Sigmoid colon (tissue), 7 donors: ENCODE data around the gene UNC13C. TPM values are rescaled to one million over a fixed set of nuclear protein-coding genes. Genes with fewer than 3 reads are reported as not detected.

Experiments used
- polyA plus RNA-seq, 3 donors: library from polyadenylated mRNA; stranded (reverse); fragments of 200-250 nt; gene quantifications; one replicate each; pipeline ENCODE4 v1.2.3, GENCODE V29; 2013
- total RNA-seq, 4 donors: library from RNA; depleted of rRNA; stranded (reverse); fragments of >200 nt; gene quantifications; one replicate each; pipeline ENCODE4 v1.1.0, GENCODE V29; 2016
- donor health status: healthy with polysubstance abuse.
- donor health status: Bipolar disorder and iron deficiency.
- donor health status: healthy.

UNC13C gene
- total and polyA plus RNA-seq, 7 donors: under 0.01 to 1.7 (median 1.3) TPM; not detected in 1

Other genes starting within 250 kb of the UNC13C start
- gene WDR72, start 218.8 kb upstream of the UNC13C start, total RNA-seq: under 1 TPM in 3 of 4 donors, not detected in 1; under 0.01 to 0.28 (median 0.16) TPM
- gene WDR72, start 218.8 kb upstream of the UNC13C start, polyA plus RNA-seq: 1 to 10 TPM in 1 of 3 donors, under 1 TPM in 2; 0.04 to 3.6 (median 0.92) TPM